H1 (cell line): Measurements from ENCODE around the gene SSTR3. TPM values are rescaled to one million over a fixed set of nuclear protein-coding genes. Genes with fewer than 3 reads are reported as not detected.

ENCODE experiments used
- CTCF ChIA-PET: fragments of 300-600 bp; sonication (Branson Sonifier 250); formaldehyde crosslinking; loops from one replicate; lab custom pipeline; 2021; ENCODE audit not compliant: partially characterized antibody; lab: Charles Lee
- POLR2A ChIA-PET: fragments of 300-600 bp; sonication (Branson Sonifier 250); formaldehyde crosslinking; loops from one replicate; lab custom pipeline; 2021; ENCODE audit warnings: inconsistent platforms; ENCODE audit not compliant: partially characterized antibody; lab: Charles Lee
- DNase-seq, 2 experiments: peaks; one replicate each; pipeline versions ENCODE4 v3.0.0 to v3.0.0-alpha.2; 2010 to 2022; ENCODE audit warnings: low spot score in 2 of 2, low read depth in 1 of 2, mixed read lengths in 1 of 2
- FAIRE-seq: peaks from 2 replicates; lab custom pipeline; 2011; peaks lifted over from hg19 to GRCh38; lab: Jason Lieb, UNC
- H2AFZ ChIP-seq: 2 replicates; pipeline ENCODE4 v1.8.1; 2012; ENCODE audit warnings: low read length, inconsistent platforms
- H2AK5ac ChIP-seq: 2 replicates; pipeline ENCODE4 v1.6.1; 2013; ENCODE audit warnings: low read depth, low read length
- H2BK120ac ChIP-seq: replicated peaks from 2 replicates; pipeline ENCODE3; 2013; ENCODE audit warnings: low read depth, low read length, inconsistent platforms
- H2BK12ac ChIP-seq: 2 replicates; pipeline ENCODE4 v1.6.1; 2013; ENCODE audit warnings: low read depth, low read length
- H2BK15ac ChIP-seq: 2 replicates; pipeline ENCODE4 v1.6.1; 2013; ENCODE audit warnings: low read length
- H2BK20ac ChIP-seq: 2 replicates; pipeline ENCODE4 v1.6.1; 2013; ENCODE audit warnings: low read length
- H2BK5ac ChIP-seq: 2 replicates; pipeline ENCODE4 v1.6.1; 2013; ENCODE audit warnings: low read depth, low read length
- H3K14ac ChIP-seq: 2 replicates; pipeline ENCODE4 v1.6.1; 2013; ENCODE audit warnings: inconsistent platforms; ENCODE audit not compliant: insufficient read length
- H3K18ac ChIP-seq: 2 replicates; pipeline ENCODE4 v1.6.1; 2013; ENCODE audit warnings: low read length; ENCODE audit errors: extremely low read depth
- H3K23ac ChIP-seq: 2 replicates; pipeline ENCODE4 v1.6.1; 2013; ENCODE audit warnings: inconsistent platforms; ENCODE audit not compliant: insufficient read length
- H3K23me2 ChIP-seq: 2 replicates; pipeline ENCODE4 v1.6.1; 2013; ENCODE audit warnings: low read depth, low read length
- H3K27ac ChIP-seq: 2 replicates; pipeline ENCODE4 v1.6.1; 2011; ENCODE audit warnings: low read depth, low read length, inconsistent platforms
- H3K27me3 ChIP-seq, 4 experiments: replicated peaks in 1 of 4; 1 replicate in 1 of 4; 2 replicates in 3 of 4; pipeline versions ENCODE4 v1.6.1 to v1.8.1; 2011 to 2013; ENCODE audit warnings: low read length in 3 of 4, mild to moderate bottlenecking in 3 of 4, inconsistent platforms in 2 of 4, mixed read lengths in 2 of 4, moderate library complexity in 1 of 4; ENCODE audit not compliant: control insufficient read depth in 3 of 4, insufficient read depth in 3 of 4; ENCODE audit errors: extremely low read depth in 1 of 4
- H3K36me3 ChIP-seq, 4 experiments: 2 replicates each; pipeline versions ENCODE4 v1.6.1 to v1.8.1; 2011 to 2013; ENCODE audit warnings: mild to moderate bottlenecking in 4 of 4, low read length in 3 of 4, moderate library complexity in 2 of 4, control low read depth in 1 of 4, inconsistent platforms in 1 of 4; ENCODE audit not compliant: insufficient read depth in 4 of 4, control insufficient read depth in 2 of 4
- H3K4ac ChIP-seq: replicated peaks from 2 replicates; pipeline ENCODE3; 2013; ENCODE audit warnings: low read length, low read depth, mixed read lengths, inconsistent platforms; ENCODE audit not compliant: insufficient read length
- H3K4me1 ChIP-seq, 4 experiments: replicated peaks in 1 of 4; 1 replicate in 1 of 4; 2 replicates in 3 of 4; pipeline versions ENCODE4 v1.6.1 to v1.8.1; 2011 to 2013; ENCODE audit warnings: low read length in 3 of 4, inconsistent platforms in 2 of 4, mixed read lengths in 1 of 4; ENCODE audit not compliant: insufficient read depth in 4 of 4, control insufficient read depth in 3 of 4
- H3K4me2 ChIP-seq, 2 experiments: 2 replicates each; pipeline versions ENCODE4 v1.6.1 to v1.8.1; 2011 to 2013; ENCODE audit warnings: low read depth in 2 of 2, low read length in 2 of 2, control low read depth in 1 of 2, inconsistent platforms in 1 of 2, mild to moderate bottlenecking in 1 of 2; ENCODE audit not compliant: insufficient read depth in 1 of 2
- H3K4me3 ChIP-seq, 4 experiments: fragments of 200-600, 300-600 bp in 1 of 4; sonication (generic), shearing (Covaris generic), sonication (Bioruptor Twin) in 1 of 4; 2 replicates each; pipeline versions ENCODE4 v1.5.1 to v1.8.1; 2011 to 2016; ENCODE audit warnings: low read length in 4 of 4, low read depth in 3 of 4, control low read depth in 2 of 4, inconsistent platforms in 2 of 4, mild to moderate bottlenecking in 2 of 4, mixed read lengths in 1 of 4, moderate library complexity in 1 of 4; ENCODE audit not compliant: insufficient read depth in 2 of 4; ENCODE audit errors: extremely low read depth in 1 of 4
- H3K56ac ChIP-seq: replicated peaks from 2 replicates; pipeline ENCODE3; 2013; ENCODE audit warnings: low read depth, mild to moderate bottlenecking, mixed read lengths, low read length, inconsistent platforms; ENCODE audit not compliant: insufficient read length
- H3K79me1 ChIP-seq: 2 replicates; pipeline ENCODE4 v1.6.1; 2013; ENCODE audit warnings: low read depth, low read length, control low read depth
- H3K79me2 ChIP-seq, 2 experiments: 2 replicates each; pipeline versions ENCODE4 v1.6.1 to v1.8.1; 2012 to 2013; ENCODE audit warnings: low read length in 2 of 2, mild to moderate bottlenecking in 2 of 2, inconsistent platforms in 1 of 2; ENCODE audit not compliant: insufficient read depth in 2 of 2, control insufficient read depth in 1 of 2
- H3K9ac ChIP-seq, 4 experiments: replicated peaks in 1 of 4; 1 replicate in 1 of 4; 2 replicates in 3 of 4; pipeline versions ENCODE4 v1.6.1 to v1.8.1; 2011 to 2013; ENCODE audit warnings: low read depth in 3 of 4, low read length in 3 of 4, control low read depth in 2 of 4, mild to moderate bottlenecking in 2 of 4, moderate library complexity in 2 of 4, inconsistent platforms in 1 of 4; ENCODE audit errors: extremely low read depth in 1 of 4
- H3K9me3 ChIP-seq, 2 experiments: 2 replicates each; pipeline versions ENCODE4 v1.6.1 to v1.8.1; 2012 to 2013; ENCODE audit warnings: mild to moderate bottlenecking in 2 of 2, moderate library complexity in 2 of 2, control low read depth in 1 of 2, inconsistent platforms in 1 of 2, low read depth in 1 of 2, low read length in 1 of 2, mixed read lengths in 1 of 2; ENCODE audit not compliant: insufficient read depth in 2 of 2
- H4K20me1 ChIP-seq, 2 experiments: replicated peaks in 1 of 2; 2 replicates each; pipeline versions ENCODE3 to v1.8.1; 2011 to 2013; ENCODE audit warnings: inconsistent platforms in 2 of 2, low read length in 2 of 2, mild to moderate bottlenecking in 1 of 2; ENCODE audit not compliant: insufficient read depth in 2 of 2, control insufficient read depth in 1 of 2
- H4K5ac ChIP-seq: 2 replicates; pipeline ENCODE4 v1.6.1; 2013; ENCODE audit warnings: low read length, low read depth, mixed read lengths, inconsistent platforms; ENCODE audit not compliant: insufficient read length
- H4K8ac ChIP-seq: 2 replicates; pipeline ENCODE4 v1.8.0; 2013; ENCODE audit warnings: mild to moderate bottlenecking, moderate library complexity, low read length, inconsistent platforms; ENCODE audit not compliant: insufficient read depth; ENCODE audit errors: extremely low read depth
- H4K91ac ChIP-seq: replicated peaks from 2 replicates; pipeline ENCODE3; 2013; ENCODE audit warnings: low read length, mixed read lengths, inconsistent platforms; ENCODE audit not compliant: insufficient read length
- BACH1 ChIP-seq: IDR thresholded peaks from 2 replicates; pipeline ENCODE4 v1.6.1; 2012; ENCODE audit warnings: low read length, improper control_type of control experiment
- CEBPB ChIP-seq: IDR thresholded peaks from 2 replicates; pipeline ENCODE4 v1.6.1; 2012; ENCODE audit warnings: low read depth, low read length
- EGR1 ChIP-seq: IDR thresholded peaks from 2 replicates; pipeline ENCODE4 v1.6.1; 2011; ENCODE audit warnings: low read depth, low read length, borderline replicate concordance
- NANOG ChIP-seq: IDR thresholded peaks from 2 replicates; pipeline ENCODE4 v1.6.1; 2011; ENCODE audit warnings: low read length, low read depth, mild to moderate bottlenecking, inconsistent platforms; ENCODE audit not compliant: insufficient read depth, poor library complexity, severe bottlenecking
- NRF1 ChIP-seq: IDR thresholded peaks from 2 replicates; pipeline ENCODE4 v1.6.1; 2011; ENCODE audit warnings: mild to moderate bottlenecking, low read depth, low read length, improper control_type of control experiment
- POLR2A ChIP-seq, 2 experiments: IDR thresholded peaks; 1 replicate in 1 of 2; 2 replicates in 1 of 2; pipeline ENCODE4 v1.6.1; 2011; ENCODE audit warnings: low read depth in 2 of 2, low read length in 2 of 2, mild to moderate bottlenecking in 2 of 2; ENCODE audit errors: control extremely low read depth in 1 of 2
- POU5F1 ChIP-seq: IDR thresholded peaks from 2 replicates; pipeline ENCODE4 v1.6.1; 2011; ENCODE audit warnings: low read depth, mild to moderate bottlenecking, low read length, moderate library complexity
- RNF2 ChIP-seq: fragments of 200-900, 300-1000 bp; sonication (generic); IDR thresholded peaks from 2 replicates; pipeline ENCODE4 v1.7.1; 2016; ENCODE audit warnings: borderline replicate concordance, low read depth, mild to moderate bottlenecking, antibody characterized with exemption, low read length; ENCODE audit not compliant: poor library complexity, severe bottlenecking; ENCODE audit errors: missing control alignments
- SIX5 ChIP-seq: IDR thresholded peaks from 2 replicates; pipeline ENCODE4 v1.6.1; 2011; ENCODE audit warnings: mild to moderate bottlenecking, low read depth, low read length
- ZNF274 ChIP-seq: IDR thresholded peaks from 2 replicates; pipeline ENCODE4 v1.7.0; 2012; ENCODE audit warnings: low read length, borderline replicate concordance; ENCODE audit errors: extremely low read depth
- WGBS, 2 experiments: shearing (Covaris generic) in 1 of 2; methylation state at CpG; one replicate each; pipeline versions ENCODE4 v1.1.6 to v1.1.7; 2013 to 2015; ENCODE audit warnings: low lambda C conversion rate in 2 of 2, mixed read lengths in 2 of 2, inconsistent platforms in 1 of 2, low coverage in 1 of 2, missing lambda C conversion rate in 1 of 2; ENCODE audit not compliant: insufficient replicate concordance in 2 of 2, insufficient coverage in 1 of 2, insufficient read length in 1 of 2; ENCODE audit errors: extremely low coverage in 1 of 2, missing lambda C conversion rate in 1 of 2; 5-methylcytosine and 5-hydroxymethylcytosine counted together
- polyA plus RNA-seq, 7 experiments: library from polyadenylated mRNA; depleted of rRNA in 3 of 7; stranded (reverse) in 5 of 7; unstranded in 2 of 7; fragments of >200 nt in 5 of 7; fragments of 200-250 nt in 2 of 7; gene quantifications; 1 replicate in 5 of 7; 2 replicates in 1 of 7; 4 replicates in 1 of 7; pipeline versions ENCODE4 v1.2.1 to v1.2.3, GENCODE V29; 2011 to 2013; ENCODE audit warnings: missing spikeins in 2 of 7, mixed read lengths in 2 of 7
- total RNA-seq: library from RNA; stranded (reverse); fragmentation: NEBNext Ultra II Directional; extraction: Animal tissue kit (Norgen Biotek cat#: 25700); gene quantifications from 2 replicates; pipeline ENCODE4 v1.2.1, GENCODE V29; 2021
- TF ChIP-seq, protein P1 (sequence below), 3 experiments: IDR thresholded peaks; 1 replicate in 2 of 3; 2 replicates in 1 of 3; pipeline versions ENCODE4 v1.5.1 to v1.6.1; 2011; ENCODE audit warnings: low read length in 3 of 3, mild to moderate bottlenecking in 3 of 3, inconsistent platforms in 2 of 3, low read depth in 1 of 3, moderate library complexity in 1 of 3; ENCODE audit not compliant: insufficient read depth in 1 of 3; ENCODE audit errors: control extremely low read depth in 1 of 3

SSTR3 gene
- total and polyA plus RNA-seq, 2 of the 8 experiments (the other 6 are each of a cell fraction or from before 2014, with no cell fraction given), result 0.22 to 0.77 TPM

DNA sequence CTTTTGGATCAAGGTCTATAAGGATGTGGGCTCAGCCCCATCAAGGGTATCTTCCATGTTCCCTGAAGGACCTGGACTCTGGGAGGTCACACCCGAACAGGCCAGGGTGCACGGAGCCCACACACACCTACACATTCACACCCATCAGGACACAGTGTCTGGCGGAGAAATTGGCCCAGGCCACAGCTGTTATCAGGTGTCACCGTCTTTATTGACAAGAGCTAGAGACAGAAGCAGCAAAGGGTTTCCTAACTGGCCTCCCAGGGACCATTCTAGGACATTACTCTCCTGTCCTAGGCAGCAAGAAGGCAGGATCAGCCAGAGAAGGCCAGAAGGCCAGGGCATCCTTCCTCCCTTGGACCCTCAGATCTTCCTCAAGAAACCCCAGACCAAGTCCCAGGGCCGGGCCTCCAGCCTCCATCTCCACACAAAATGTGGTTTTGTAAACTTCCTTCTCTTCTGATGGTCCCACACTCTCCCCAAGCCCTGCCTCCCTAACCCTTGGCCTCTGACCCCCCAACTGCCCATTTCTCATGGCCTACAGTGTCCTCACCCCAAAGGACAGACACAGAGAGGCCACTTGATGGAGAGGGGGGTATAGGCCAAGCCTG lies 8.1 kb downstream of the SSTR3 start:
- no peak overlapping the region for H3K14ac ChIP-seq
- 84% methylated on average over 4 of the region's 5 CpGs; no CpG with 5 or more reads in 1 of the 2 experiments for WGBS, 2 experiments
- no peak overlapping the region for H2BK12ac ChIP-seq
- H3K4me1 ChIP-seq, result peaks cover 0 to 7% (median 3%) of the 10 kb centered on the region in 4 experiments; a peak in 3 of 7 replicates
- no peak overlapping the region for H3K4me2 ChIP-seq
- H3K4ac ChIP-seq, result no peak overlapping the region
- FAIRE-seq, result no peak
- H4K20me1 ChIP-seq, result no peaks in the 10 kb centered on the region
- H3K27ac ChIP-seq, result no peak overlapping the region
- H2BK15ac ChIP-seq, result no peak overlapping the region
- POLR2A ChIA-PET, result no interaction called here
- no peak for DNase-seq
- no peaks in the 10 kb centered on the region for H3K27me3 ChIP-seq
- H3K56ac ChIP-seq, result no peak overlapping the region
- H3K23ac ChIP-seq, result no peak overlapping the region
- H2AK5ac ChIP-seq, result no peak overlapping the region
- no peak overlapping the region for H3K9ac ChIP-seq
- TF ChIP-seq NRF1 (no peak), RNF2 (no peak), SIX5 (no peak), CEBPB (no peak), BACH1 (no peak), POU5F1 (no peak), POLR2A (IDR thresholded peaks at IDR 0.05; ENCODE audit: control extremely low read depth in 1 of 2, low read depth in 2 of 2, low read length in 2 of 2) (no peak), EGR1 (no peak), ZNF274 (no peak), NANOG (no peak)
- TF ChIP-seq, protein P1, sequence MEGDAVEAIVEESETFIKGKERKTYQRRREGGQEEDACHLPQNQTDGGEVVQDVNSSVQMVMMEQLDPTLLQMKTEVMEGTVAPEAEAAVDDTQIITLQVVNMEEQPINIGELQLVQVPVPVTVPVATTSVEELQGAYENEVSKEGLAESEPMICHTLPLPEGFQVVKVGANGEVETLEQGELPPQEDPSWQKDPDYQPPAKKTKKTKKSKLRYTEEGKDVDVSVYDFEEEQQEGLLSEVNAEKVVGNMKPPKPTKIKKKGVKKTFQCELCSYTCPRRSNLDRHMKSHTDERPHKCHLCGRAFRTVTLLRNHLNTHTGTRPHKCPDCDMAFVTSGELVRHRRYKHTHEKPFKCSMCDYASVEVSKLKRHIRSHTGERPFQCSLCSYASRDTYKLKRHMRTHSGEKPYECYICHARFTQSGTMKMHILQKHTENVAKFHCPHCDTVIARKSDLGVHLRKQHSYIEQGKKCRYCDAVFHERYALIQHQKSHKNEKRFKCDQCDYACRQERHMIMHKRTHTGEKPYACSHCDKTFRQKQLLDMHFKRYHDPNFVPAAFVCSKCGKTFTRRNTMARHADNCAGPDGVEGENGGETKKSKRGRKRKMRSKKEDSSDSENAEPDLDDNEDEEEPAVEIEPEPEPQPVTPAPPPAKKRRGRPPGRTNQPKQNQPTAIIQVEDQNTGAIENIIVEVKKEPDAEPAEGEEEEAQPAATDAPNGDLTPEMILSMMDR (IDR thresholded peaks at IDR 0.05; ENCODE audit: control extremely low read depth in 1 of 3, insufficient read depth in 1 of 3, low read depth in 1 of 3, low read length in 3 of 3), result no peak
- H3K9me3 ChIP-seq, result no peaks in the 10 kb centered on the region
- H4K8ac ChIP-seq, result no peak overlapping the region
- H3K23me2 ChIP-seq, result peaks cover under 1% of the 10 kb centered on the region; the same call in 1 of the 2 replicates
- no peak overlapping the region for H3K18ac ChIP-seq
- no peaks in the 10 kb centered on the region for H3K79me1 ChIP-seq
- CTCF ChIA-PET, result interaction anchor here (1.0 kb wide), 1 partner anchor 57 kb away, joined by 3 read pairs; no protein-coding TSS in a partner anchor
- no peak overlapping the region for H3K4me3 ChIP-seq
- no peak overlapping the region for H2BK20ac ChIP-seq
- no peak overlapping the region for H2BK5ac ChIP-seq
- no peak overlapping the region for H2BK120ac ChIP-seq
- H2AFZ ChIP-seq, result no peak overlapping the region
- no peaks in the 10 kb centered on the region for H3K79me2 ChIP-seq
- no peak overlapping the region for H4K91ac ChIP-seq
- no peaks in the 10 kb centered on the region for H3K36me3 ChIP-seq
- H4K5ac ChIP-seq, result no peak overlapping the region
